ENCODE data around the gene HTD2.

HTD2 gene

DNA sequence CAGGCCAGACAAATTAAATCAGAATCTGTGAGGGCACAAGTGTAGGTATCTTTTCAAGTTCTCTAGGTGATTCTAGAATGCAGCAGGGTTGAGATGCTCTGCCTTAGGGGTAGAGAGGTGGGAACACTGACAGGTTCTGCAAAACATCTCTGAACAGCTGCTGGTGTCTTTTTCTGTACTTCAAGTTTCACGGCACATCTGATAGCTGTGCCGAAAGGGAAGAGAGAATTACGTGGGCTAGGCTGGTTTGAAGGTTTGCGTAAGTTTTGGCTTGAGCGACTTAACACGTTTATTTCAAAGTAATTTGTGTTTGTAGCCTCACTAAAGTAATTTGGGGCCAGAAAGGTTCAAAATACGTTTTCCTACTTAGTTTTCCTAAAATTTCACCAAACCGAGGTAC, 48.9 kb downstream of the HTD2 start:
- DNase-seq, result no peak

DNA sequence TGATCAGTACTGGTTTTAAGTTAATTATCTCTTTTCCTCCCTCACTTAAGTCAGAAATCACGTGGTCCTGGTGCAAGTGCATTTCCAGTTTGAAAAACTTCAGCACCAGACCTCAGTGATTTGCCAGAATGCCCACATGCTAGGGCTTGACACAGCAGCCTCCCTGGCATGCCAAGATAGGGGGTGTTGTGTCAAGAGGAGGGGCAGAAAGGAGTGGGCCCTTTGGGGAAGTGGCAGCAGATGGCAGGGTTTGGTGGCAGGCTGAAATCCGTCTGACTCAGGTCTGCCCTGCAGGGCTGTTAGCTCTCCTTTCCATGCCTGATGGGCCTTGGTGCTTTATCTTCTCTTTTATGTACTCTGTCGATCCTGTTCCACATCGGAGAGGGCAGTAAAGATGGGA, 49.7 kb downstream of the HTD2 start:
- peak in 6 of 56 donors; percentile 6 to 22 (median 12) for DNase-seq

DNA sequence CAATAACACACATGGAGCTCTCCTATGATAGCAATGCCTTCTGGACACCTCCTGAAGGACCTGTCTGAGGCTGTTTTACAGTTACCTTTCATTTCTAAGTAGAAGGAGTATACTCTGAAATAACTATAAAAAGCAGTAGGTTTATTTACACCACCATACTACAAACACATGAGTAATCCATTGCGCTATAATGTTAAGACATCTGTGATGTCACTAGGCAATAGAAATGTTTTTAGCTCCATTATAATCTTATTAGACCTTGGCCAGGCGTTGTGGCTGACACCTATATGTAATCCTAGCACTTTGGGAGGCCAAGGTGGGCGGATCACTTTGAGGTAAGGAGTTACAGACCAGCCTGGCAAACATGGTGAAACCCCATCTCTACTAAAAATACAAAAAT, 51.1 kb downstream of the HTD2 start:
- DNase-seq, result no peak

DNA sequence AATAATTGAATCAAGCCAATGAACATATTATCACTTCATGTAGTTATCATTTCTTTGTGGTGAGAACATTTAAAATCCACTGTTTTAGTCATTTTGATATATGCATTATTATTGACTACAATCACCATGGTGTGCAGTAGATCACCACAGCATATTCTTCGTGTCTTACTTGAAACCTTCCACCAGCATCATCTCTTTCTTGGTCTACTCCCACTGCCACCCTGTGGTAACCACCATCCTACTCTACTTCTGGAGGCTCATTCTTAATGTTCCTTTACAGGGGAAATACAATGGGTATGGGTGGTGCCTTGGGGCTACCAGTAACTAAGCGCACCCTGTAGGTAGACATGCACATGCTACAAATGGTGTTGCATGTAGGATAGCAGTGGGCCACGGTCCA, 51.8 kb downstream of the HTD2 start:
- DNase-seq, result no peak

DNA sequence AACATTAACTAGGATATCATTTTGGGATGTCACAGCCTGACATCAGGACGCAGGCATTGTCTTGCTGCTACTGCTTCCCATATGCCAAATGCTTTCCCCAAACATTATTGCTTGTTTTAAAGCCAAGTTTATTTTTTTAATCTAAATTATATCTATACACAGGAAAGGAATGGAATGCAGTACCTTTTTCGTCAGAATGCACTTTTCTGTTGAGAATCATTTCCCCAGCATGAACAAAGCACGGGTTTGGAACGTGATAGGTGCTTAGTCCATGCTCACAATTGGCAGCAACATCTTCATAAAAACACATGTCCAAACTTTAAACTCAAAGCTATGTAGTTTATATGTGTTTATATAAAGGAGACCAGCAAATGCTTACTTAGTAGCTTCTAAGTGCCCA, 52.5 kb downstream of the HTD2 start:
- no peak for DNase-seq

DNA sequence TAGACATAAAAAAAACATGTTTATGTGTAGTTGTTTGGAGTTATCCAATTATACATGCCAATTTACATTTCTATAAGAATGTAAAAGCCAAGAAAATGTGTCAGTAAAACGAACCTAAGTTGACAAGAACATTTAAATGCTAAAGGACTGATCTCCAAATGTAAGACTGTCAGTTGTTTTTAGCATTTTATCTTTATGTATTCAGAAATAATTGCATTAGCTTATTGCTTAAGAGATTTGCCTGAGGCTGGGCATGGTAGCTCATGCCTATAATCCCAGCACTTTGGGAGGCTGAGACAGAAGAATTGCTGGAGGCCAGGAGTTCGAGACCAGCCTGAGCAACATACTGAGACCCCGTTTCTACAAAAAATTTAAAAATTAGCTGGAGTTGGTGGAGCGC, 53.3 kb downstream of the HTD2 start:
- no peak for DNase-seq

DNA sequence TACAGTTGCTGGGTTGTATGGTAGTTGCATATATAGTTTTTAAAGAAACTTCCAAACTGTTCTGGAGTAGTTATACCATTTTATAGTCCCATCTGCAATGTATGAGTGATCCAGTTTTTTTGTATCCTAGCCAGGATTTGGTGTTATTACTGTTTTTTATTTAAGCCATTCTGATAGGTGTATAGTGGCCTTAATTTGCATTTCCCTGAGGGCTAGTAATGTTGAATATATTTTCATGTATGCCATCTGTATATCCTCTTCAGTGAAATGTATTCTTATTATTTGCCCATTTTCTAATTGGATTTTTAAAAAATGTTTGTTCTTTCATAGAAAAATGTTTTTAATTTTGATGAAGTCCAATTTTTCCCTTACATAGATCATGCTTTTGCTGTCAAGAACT, 55.5 kb downstream of the HTD2 start:
- DNase-seq, result no peak

DNA sequence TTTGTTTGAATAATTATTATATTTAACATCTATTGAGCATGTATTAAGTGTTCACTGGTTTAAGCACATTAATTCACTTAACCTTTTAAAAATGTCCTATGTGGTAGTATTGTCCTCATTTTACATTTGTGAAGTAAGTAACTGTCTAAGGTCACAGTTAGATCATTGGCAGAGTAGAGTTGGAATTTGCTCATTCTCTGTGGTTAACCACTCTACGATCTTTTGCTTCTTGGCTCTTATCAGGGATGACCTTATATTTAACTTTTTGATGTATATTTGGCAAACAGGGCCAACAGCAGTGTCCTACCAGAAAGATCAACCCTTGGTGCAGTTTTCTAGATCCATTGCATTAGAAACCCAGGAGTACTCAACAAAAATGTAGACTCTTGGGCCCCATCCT, 60.4 kb downstream of the HTD2 start:
- DNase-seq, result no peak

DNA sequence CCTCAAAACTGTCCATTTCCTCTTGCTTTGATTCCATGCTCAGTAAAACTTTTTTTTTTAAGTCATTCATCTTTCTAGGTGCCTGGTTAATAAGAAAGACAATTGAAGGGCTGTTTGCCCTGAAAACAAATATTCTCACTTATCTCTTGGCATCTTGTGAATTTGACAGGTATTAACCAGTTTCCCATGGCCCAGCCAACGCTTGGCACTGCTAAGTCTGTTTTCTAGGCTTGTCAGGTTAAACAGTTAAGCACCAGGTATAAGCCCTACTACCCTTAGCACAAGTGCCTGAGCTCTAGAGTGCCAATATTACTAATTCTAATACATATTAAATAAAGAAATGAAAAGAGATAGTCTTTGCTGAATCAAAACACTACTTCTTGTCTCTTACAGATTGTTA, 62.7 kb downstream of the HTD2 start:
- DNase-seq, result no peak

Measured in amygdala (tissue), 56 donors.